Measurements from ENCODE around the gene LYSET. TPM values are rescaled to one million over a fixed set of nuclear protein-coding genes. Genes with fewer than 3 reads are reported as not detected.
A peak's percentile ranks its signal among the peaks of the same experiment; 100 is the strongest.
"Not testable (repeated sequence)": the region's sequence is repeated elsewhere in the genome, so short reads cannot be mapped to it uniquely, and the experiment has no call there.

LYSET gene
- total RNA-seq, 2 donors from 2014 or later: 25.0 to 27.9 TPM

- no peaks in the 10 kb centered on the region for H3K9me3 Mint-ChIP-seq
- WGBS, 2 experiments (ENCODE audit: insufficient coverage in 1 of 2, insufficient read length in 1 of 2): 88 to 92% methylated on average over 6 to 8 of the region's 8 CpGs
- no peaks in the 10 kb centered on the region for H3K4me1 ChIP-seq (ENCODE audit: control insufficient read depth, insufficient read depth, low read length)
- H3K36me3 Mint-ChIP-seq (ENCODE audit: low read depth): no peaks in the 10 kb centered on the region
- no peak overlapping the region for H3K4me3 Mint-ChIP-seq
- H3K36me3 ChIP-seq (ENCODE audit: control insufficient read depth, insufficient read depth, low read length): no peaks in the 10 kb centered on the region
- no peak for DNase-seq
- TF ChIP-seq CTCF (conservative IDR thresholded peaks at IDR 0.05): no peak
- H3K9me3 ChIP-seq (ENCODE audit: control insufficient read depth, low read length): no peaks in the 10 kb centered on the region
- H3K27ac Mint-ChIP-seq: no peak overlapping the region
- H3K27me3 ChIP-seq (ENCODE audit: control insufficient read depth, insufficient read depth, low read length, poor library complexity, severe bottlenecking): no peaks in the 10 kb centered on the region
- peaks cover 2% of the 10 kb centered on the region for H3K27me3 Mint-ChIP-seq (ENCODE audit: insufficient read depth)
- H3K27ac ChIP-seq (ENCODE audit: low read depth, low read length): no peak overlapping the region
- H3K4me3 ChIP-seq (ENCODE audit: low read length): no peak overlapping the region
- peaks cover 5% of the 10 kb centered on the region for H3K4me1 Mint-ChIP-seq
- H3K9ac ChIP-seq (ENCODE audit: extremely low read depth, low read length, poor library complexity, severe bottlenecking): no peak overlapping the region
Measured at GRCh38 chr14:93136009-93136408, 49.1 kb upstream of the LYSET start.

GRCh38 chr14:93136508-93136907 lies 48.6 kb upstream of the LYSET start:
- not testable (repeated sequence) for H3K27ac Mint-ChIP-seq; H3K36me3 ChIP-seq (ENCODE audit: control insufficient read depth, insufficient read depth, low read length); H3K36me3 Mint-ChIP-seq (ENCODE audit: low read depth); H3K4me3 ChIP-seq (ENCODE audit: low read length); H3K4me3 Mint-ChIP-seq; H3K4me1 ChIP-seq (ENCODE audit: control insufficient read depth, insufficient read depth, low read length); H3K4me1 Mint-ChIP-seq; H3K27ac ChIP-seq (ENCODE audit: low read depth, low read length); H3K9me3 ChIP-seq (ENCODE audit: control insufficient read depth, low read length); H3K9me3 Mint-ChIP-seq; H3K27me3 Mint-ChIP-seq (ENCODE audit: insufficient read depth); DNase-seq; H3K27me3 ChIP-seq (ENCODE audit: control insufficient read depth, insufficient read depth, low read length, poor library complexity, severe bottlenecking); H3K9ac ChIP-seq (ENCODE audit: extremely low read depth, low read length, poor library complexity, severe bottlenecking)
- WGBS, 2 experiments (ENCODE audit: insufficient coverage in 1 of 2, insufficient read length in 1 of 2): 94 to 98% methylated on average over 11 to 13 of the region's 13 CpGs

- 80 to 88% methylated on average over 11 to 17 of the region's 17 CpGs for WGBS, 2 experiments (ENCODE audit: insufficient coverage in 1 of 2, insufficient read length in 1 of 2)
- no peaks in the 10 kb centered on the region for H3K36me3 Mint-ChIP-seq (ENCODE audit: low read depth)
- H3K27ac ChIP-seq (ENCODE audit: low read depth, low read length): no peak overlapping the region
- H3K27me3 ChIP-seq (ENCODE audit: control insufficient read depth, insufficient read depth, low read length, poor library complexity, severe bottlenecking): no peaks in the 10 kb centered on the region
- no peak overlapping the region for H3K9ac ChIP-seq (ENCODE audit: extremely low read depth, low read length, poor library complexity, severe bottlenecking)
- TF ChIP-seq CTCF (conservative IDR thresholded peaks at IDR 0.05): peak; percentile 38
- H3K9me3 Mint-ChIP-seq: no peaks in the 10 kb centered on the region
- no peak overlapping the region for H3K4me3 Mint-ChIP-seq
- H3K4me1 ChIP-seq (ENCODE audit: control insufficient read depth, insufficient read depth, low read length): no peaks in the 10 kb centered on the region
- H3K4me1 Mint-ChIP-seq: peaks cover 2% of the 10 kb centered on the region
- H3K4me3 ChIP-seq (ENCODE audit: low read length): no peak overlapping the region
- no peaks in the 10 kb centered on the region for H3K36me3 ChIP-seq (ENCODE audit: control insufficient read depth, insufficient read depth, low read length)
- no peak overlapping the region for H3K27ac Mint-ChIP-seq
- peaks cover 2% of the 10 kb centered on the region for H3K27me3 Mint-ChIP-seq (ENCODE audit: insufficient read depth)
- no peaks in the 10 kb centered on the region for H3K9me3 ChIP-seq (ENCODE audit: control insufficient read depth, low read length)
- DNase-seq: peak; percentile 52
Measured at GRCh38 chr14:93137864-93138263, 47.3 kb upstream of the LYSET start.
